IPS-20b (cell line): ENCODE measurements around the gene DUSP21.
A peak's percentile ranks its signal among the peaks of the same experiment; 100 is the strongest.
"Not testable (repeated sequence)": the region's sequence is repeated elsewhere in the genome, so short reads cannot be mapped to it uniquely, and the experiment has no call there.

Experiments
- H3K27ac ChIP-seq: one replicate; pipeline ENCODE4 v1.5.1; 2013; ENCODE audit warnings: low read length
- H3K27me3 ChIP-seq: 2 replicates; pipeline ENCODE4 v1.6.1; 2013; ENCODE audit warnings: mild to moderate bottlenecking, low read length, inconsistent platforms; ENCODE audit not compliant: insufficient read depth
- H3K36me3 ChIP-seq: 2 replicates; pipeline ENCODE4 v1.6.1; 2013; ENCODE audit warnings: low read depth, mild to moderate bottlenecking, inconsistent platforms, low read length, moderate library complexity; ENCODE audit not compliant: insufficient read depth
- H3K4me1 ChIP-seq: 2 replicates; pipeline ENCODE4 v1.6.1; 2013; ENCODE audit warnings: mild to moderate bottlenecking, control low read depth, inconsistent platforms, low read length, moderate library complexity; ENCODE audit not compliant: insufficient read depth
- H3K4me3 ChIP-seq: 2 replicates; pipeline ENCODE4 v1.5.1; 2013; ENCODE audit warnings: mild to moderate bottlenecking, low read length, inconsistent platforms
- H3K9ac ChIP-seq: 2 replicates; pipeline ENCODE4 v1.6.1; 2013; ENCODE audit warnings: low read depth, mild to moderate bottlenecking, inconsistent platforms, low read length, moderate library complexity
- H3K9me3 ChIP-seq: 2 replicates; pipeline ENCODE4 v1.6.1; 2013; ENCODE audit warnings: mild to moderate bottlenecking, low read depth, low read length, inconsistent platforms; ENCODE audit not compliant: insufficient read depth

The DUSP21 gene

DNA sequence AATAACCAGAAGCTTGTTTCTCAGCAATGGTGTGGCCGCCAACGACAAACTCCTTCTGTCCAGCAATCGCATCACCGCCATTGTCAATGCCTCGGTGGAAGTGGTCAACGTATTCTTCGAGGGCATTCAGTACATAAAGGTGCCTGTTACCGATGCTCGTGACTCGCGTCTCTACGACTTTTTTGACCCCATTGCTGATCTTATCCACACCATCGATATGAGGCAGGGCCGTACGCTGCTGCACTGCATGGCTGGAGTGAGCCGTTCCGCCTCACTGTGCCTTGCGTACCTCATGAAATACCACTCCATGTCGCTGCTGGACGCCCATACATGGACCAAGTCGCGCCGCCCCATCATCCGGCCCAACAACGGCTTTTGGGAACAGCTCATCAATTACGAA lies 383 bp downstream of the DUSP21 start:
- Histone ChIP-seq H3K4me1 (no peaks in the 10 kb centered on the region), H3K9ac (no peak overlapping the region), H3K27ac (no peak overlapping the region), H3K36me3 (no peaks in the 10 kb centered on the region), H3K9me3 (no peaks in the 10 kb centered on the region), H3K27me3 (no peaks in the 10 kb centered on the region), H3K4me3 (no peak overlapping the region)

DNA sequence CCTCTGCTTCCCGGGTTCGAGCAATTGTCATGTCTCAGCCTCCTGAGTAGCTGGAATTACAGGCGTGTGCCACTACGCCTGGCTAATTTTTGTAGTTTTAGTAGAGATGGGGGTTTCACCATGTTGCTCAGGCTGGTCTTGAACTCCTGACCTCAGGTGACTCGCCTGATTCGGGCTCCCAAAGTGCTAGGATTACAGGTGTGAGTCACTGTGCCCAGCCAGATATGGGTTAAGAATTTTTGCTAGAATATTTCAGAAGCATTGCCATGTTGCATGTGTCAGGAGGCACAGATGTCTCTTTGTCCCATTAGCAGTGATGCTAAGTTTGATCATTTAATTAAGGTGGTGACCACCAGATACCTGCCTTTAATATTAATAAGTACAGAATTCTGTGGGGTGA lies 7.1 kb downstream of the DUSP21 start:
- not testable (repeated sequence) for H3K27me3 ChIP-seq, H3K9me3 ChIP-seq, H3K9ac ChIP-seq, H3K36me3 ChIP-seq, H3K27ac ChIP-seq, H3K4me3 ChIP-seq, H3K4me1 ChIP-seq

DNA sequence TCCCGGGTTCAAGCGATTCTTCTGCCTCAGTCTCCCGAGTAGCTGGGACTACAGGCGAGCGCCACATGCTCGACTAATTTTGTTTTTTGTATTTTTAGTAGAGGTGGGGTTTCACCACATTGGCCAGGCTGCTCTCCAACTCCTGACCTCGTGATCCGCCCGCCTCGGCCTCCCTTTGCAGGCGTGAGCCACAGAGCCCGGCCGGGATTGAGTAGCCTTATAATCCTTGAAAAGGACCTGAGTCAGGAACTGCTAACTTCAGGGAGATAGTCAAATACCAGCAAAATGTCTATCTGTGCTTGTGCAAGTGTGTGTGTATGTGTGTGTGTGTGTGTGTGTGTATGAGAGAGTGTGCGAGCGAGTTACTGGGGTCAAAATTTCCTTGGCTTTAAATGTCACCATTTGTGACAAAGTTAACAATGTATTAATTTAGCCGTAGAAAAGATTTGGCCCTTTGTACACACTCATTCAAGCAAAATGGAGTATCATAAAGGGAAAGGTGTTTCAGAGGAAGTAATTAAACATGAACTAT lies 27.4 kb downstream of the DUSP21 start:
- Histone ChIP-seq H3K27ac (no peak overlapping the region), H3K4me3 (peak overlapping the region; percentile 79), H3K27me3 (no peaks in the 10 kb centered on the region), H3K4me1 (no peaks in the 10 kb centered on the region; the same call in 1 of the 2 replicates), H3K9ac (peak overlapping the region; percentile 87; the same call in 1 of the 2 replicates), H3K36me3 (no peaks in the 10 kb centered on the region), H3K9me3 (no peaks in the 10 kb centered on the region)

GRCh38 chrX:44871931-44872820 lies 28.4 kb downstream of the DUSP21 start:
- Histone ChIP-seq H3K36me3 (peaks cover 4% of the 10 kb centered on the region; the same call in 1 of the 2 replicates), H3K27me3 (no peaks in the 10 kb centered on the region), H3K4me1 (no peaks in the 10 kb centered on the region; the same call in 1 of the 2 replicates), H3K4me3 (peak overlapping the region; percentile 79), H3K9ac (peak overlapping the region; percentile 87), H3K9me3 (no peaks in the 10 kb centered on the region), H3K27ac (no peak overlapping the region)

GRCh38 chrX:44872821-44873414 lies 29.1 kb downstream of the DUSP21 start, which contains the start of gene KDM6A:
Gene KDM6A, plus strand, starts transcription at chrX:44873188. Its CDS starts 364 bp downstream, at chrX:44873552.
- Histone ChIP-seq H3K9me3 (no peaks in the 10 kb centered on the region), H3K9ac (peak within 1 kb of the TSS; percentile 91), H3K27me3 (no peaks in the 10 kb centered on the region), H3K4me1 (no peaks in the 10 kb centered on the region; the same call in 1 of the 2 replicates), H3K36me3 (peaks cover 4% of the 10 kb centered on the region; the same call in 1 of the 2 replicates), H3K4me3 (peak within 1 kb of the TSS; percentile 87), H3K27ac (no peak within 1 kb of the TSS)

DNA sequence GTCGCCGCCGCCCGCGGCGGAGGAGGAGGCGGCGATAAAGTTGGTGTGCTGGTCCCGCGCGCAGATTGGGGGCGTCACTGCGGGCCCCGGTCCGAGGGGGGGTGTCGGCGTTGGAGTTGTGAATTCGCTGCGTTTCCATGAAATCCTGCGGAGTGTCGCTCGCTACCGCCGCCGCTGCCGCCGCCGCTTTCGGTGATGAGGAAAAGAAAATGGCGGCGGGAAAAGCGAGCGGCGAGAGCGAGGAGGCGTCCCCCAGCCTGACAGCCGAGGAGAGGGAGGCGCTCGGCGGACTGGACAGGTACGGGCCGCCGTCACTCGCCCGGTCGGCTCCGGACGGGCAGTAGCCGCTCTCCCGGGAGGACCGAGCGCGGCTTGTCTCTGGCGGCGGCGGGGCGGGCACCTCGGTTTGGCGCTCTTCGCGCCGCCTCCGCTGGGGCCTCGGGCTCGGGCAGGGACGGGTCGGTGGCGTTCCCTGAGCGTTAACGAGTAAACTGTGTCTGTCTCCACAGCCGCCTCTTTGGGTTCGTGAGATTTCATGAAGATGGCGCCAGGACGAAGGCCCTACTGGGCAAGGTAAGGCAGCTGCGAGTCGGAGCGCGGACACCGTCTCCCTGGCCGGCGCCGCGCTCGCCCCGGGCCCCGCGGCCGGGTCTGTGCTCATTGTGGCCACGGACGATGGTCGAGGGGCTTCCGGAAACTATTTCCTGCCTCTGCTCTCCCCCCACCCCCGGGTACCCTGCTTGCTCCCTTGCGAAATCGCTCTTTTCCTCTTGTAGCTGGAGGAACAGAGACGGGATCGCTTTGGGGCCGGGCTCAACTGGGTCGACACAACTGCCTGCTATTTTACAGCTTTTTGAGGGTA lies 29.8 kb downstream of the DUSP21 start:
- H3K4me3 ChIP-seq, result peak overlapping the region; percentile 87
- H3K9ac ChIP-seq, result peak overlapping the region; percentile 91
- H3K9me3 ChIP-seq, result no peaks in the 10 kb centered on the region
- H3K27ac ChIP-seq, result no peak overlapping the region
- peaks cover 4% of the 10 kb centered on the region; the same call in 1 of the 2 replicates for H3K36me3 ChIP-seq
- no peaks in the 10 kb centered on the region; the same call in 1 of the 2 replicates for H3K4me1 ChIP-seq
- no peaks in the 10 kb centered on the region for H3K27me3 ChIP-seq

DNA sequence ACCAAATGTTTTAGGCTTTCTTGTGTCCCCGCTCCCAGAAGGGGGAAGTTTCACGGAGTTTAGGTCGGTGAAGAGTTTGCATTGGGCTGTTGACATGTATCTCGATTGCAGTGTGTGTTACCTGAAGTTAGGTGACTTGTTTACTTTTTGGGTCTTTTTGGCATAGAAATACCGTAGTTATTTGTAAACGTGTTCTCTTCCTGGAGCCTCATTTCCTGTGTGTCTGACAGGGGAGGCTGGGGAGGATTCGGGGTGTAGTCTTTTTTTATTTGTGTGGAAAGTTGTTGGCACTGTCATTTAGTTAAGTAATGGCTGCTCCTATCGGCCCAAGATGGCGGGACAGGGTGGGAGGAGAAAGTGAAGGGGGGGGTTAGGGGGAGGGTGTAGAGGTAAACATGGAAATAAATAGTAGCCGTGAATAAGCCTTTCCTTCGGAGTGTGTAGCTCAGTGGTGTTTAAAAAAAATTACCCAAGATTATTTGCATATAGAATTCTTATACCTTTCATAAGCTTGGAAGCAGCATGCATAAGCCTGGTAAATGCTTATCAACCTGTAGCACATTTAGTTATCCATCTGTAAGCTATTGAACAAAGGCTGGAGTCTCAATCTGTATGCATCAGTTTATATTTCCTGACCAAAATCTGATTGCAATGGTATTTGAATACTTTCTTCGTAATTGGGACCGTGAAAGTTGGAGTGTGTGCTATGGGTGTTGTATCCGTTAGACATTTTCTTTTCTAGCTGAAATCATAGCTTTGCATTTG lies 30.8 kb downstream of the DUSP21 start:
- H3K9me3 ChIP-seq, result no peaks in the 10 kb centered on the region
- peak overlapping the region; percentile 91 for H3K9ac ChIP-seq
- H3K27ac ChIP-seq, result no peak overlapping the region
- no peaks in the 10 kb centered on the region; the same call in 1 of the 2 replicates for H3K4me1 ChIP-seq
- H3K36me3 ChIP-seq, result peaks cover 4% of the 10 kb centered on the region; the same call in 1 of the 2 replicates
- H3K4me3 ChIP-seq, result peak overlapping the region; percentile 87
- no peaks in the 10 kb centered on the region for H3K27me3 ChIP-seq

GRCh38 chrX:44875185-44875489 lies 31.3 kb downstream of the DUSP21 start:
- peak overlapping the region; percentile 87 for H3K4me3 ChIP-seq
- H3K27ac ChIP-seq, result no peak overlapping the region
- H3K27me3 ChIP-seq, result no peaks in the 10 kb centered on the region
- H3K9ac ChIP-seq, result peak overlapping the region; percentile 91; the same call in 1 of the 2 replicates
- H3K36me3 ChIP-seq, result peaks cover 4% of the 10 kb centered on the region; the same call in 1 of the 2 replicates
- H3K9me3 ChIP-seq, result no peaks in the 10 kb centered on the region
- H3K4me1 ChIP-seq, result no peaks in the 10 kb centered on the region; the same call in 1 of the 2 replicates

DNA sequence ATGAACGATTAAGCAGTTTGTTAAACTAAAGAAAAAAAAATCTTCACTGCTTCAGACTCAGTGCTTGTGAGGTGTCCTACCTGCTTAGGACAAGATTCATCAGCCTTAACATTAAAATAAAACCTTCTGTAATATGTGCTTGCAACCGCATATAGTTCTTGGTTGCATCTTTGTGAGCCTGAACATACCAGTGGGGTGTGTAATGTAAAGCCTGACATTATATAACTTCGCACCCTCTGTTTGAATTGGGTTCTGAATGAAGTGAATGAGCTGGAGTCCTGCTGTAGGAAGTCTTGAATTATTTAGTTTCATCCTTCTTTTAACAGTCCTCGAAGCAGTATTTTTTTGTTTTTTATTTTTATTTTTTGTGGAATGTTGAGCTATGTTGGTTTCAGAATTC lies 32.3 kb downstream of the DUSP21 start:
- peaks cover 4% of the 10 kb centered on the region; the same call in 1 of the 2 replicates for H3K36me3 ChIP-seq
- H3K4me3 ChIP-seq, result peak overlapping the region; percentile 36; the same call in 1 of the 2 replicates
- no peaks in the 10 kb centered on the region for H3K9me3 ChIP-seq
- H3K27ac ChIP-seq, result no peak overlapping the region
- H3K4me1 ChIP-seq, result no peaks in the 10 kb centered on the region; the same call in 1 of the 2 replicates
- no peaks in the 10 kb centered on the region for H3K27me3 ChIP-seq
- 0 out of 2 replicates have a peak overlapping the region, but pooled peaks have one; percentile 15 for H3K9ac ChIP-seq

DNA sequence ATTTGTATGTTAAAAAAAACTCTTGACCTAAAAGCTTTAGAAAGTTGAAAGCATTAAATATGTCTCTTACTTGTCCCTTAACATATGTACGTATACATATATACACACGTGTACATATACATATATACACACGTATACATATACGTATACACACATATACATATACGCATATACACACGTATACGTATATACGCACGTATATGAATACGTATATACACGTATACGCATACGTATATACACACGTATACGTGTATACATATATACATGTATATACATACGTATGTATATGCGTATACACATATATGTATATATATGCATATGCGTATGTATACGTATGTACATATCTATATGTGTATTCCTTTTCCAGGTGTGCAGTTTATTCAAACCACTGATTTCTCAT lies 32.9 kb downstream of the DUSP21 start:
- Histone ChIP-seq H3K27ac (no peak overlapping the region), H3K9me3 (no peaks in the 10 kb centered on the region), H3K27me3 (no peaks in the 10 kb centered on the region), H3K9ac (no peak overlapping the region), H3K4me3 (no peak overlapping the region), H3K36me3 (peaks cover 4% of the 10 kb centered on the region; the same call in 1 of the 2 replicates), H3K4me1 (no peaks in the 10 kb centered on the region; the same call in 1 of the 2 replicates)
